GM08714 (cell line): ENCODE data around the gene BTBD2.

Source experiments
- H3K4me3 ChIP-seq: fragments of 200-500 bp; sonication (Bioruptor generic); 2 replicates; pipeline ENCODE4 v1.5.1; 2014; ENCODE audit warnings: mild to moderate bottlenecking, low read length, inconsistent platforms
- ZNF274 ChIP-seq: IDR thresholded peaks from 2 replicates; pipeline ENCODE4 v1.6.1; 2012; ENCODE audit warnings: mild to moderate bottlenecking, low read depth, low read length

Gene BTBD2

DNA sequence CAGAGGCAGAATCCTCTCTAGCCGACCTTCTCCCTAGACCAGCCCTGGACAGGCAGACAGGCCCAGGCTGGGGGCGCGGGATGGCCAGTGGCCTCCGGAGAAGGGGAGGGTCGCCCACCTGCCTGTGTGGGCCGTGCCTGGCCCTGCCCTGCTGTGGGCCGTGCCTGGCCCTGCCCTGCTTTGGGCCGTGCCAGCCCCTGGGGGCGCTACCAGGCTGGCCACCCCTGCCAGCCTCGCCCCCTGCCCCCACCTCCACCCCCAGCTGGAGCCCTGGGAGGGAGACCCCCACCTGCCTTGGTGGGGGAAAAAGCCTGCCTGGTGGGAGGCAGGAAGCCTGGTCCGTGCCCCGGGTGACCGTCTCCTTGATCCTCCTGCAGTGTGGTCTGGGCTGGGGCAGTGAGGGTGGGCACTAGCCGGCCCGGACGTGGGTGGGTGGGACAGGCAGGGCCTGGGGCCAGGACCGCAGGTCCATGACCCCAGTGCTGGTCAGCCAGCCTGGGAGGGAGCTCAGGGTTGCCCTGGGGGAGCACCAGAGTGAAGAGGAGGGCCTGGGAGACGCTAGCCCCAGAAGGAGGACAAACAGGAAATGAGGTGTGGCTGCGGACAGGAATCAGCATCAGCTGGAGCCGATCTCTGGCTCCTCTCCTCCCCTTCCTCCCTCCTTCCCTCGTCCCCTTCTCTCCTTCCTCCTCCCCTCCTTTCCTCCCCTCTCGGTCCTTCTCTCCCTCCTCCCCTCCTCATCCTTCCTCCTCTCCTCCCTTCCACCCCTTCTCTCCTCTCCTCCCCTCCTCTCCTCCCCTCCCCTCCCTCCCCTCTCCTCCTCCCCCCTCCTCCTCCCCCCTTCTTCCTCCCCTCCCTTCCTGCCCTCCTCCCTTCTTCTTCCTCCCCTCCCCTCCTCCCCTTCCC, 40.7 kb upstream of the BTBD2 start:
- TF ChIP-seq ZNF274, result no peak
- H3K4me3 ChIP-seq, result no peak overlapping the region; the same call in 1 of the 2 replicates

DNA sequence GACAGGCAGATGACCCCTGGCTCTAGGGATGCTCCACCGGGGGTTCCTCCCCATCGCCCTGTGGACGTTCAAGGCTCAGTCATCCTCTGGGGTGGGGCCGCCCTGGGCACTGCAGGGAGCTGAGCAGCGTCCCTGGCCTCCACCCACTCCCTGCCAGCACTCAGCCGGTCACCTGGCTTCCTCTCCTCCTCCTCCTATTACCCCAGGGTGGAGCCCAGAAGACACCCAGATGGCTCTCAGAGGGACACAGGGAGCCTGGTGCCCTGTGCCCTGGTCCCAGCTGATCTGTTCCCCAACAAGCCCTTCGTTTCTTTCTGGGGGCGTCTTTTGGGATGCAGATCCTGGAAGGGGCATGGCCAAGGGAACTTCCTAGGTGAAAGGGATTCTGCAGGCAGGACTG, 39.2 kb upstream of the BTBD2 start:
- H3K4me3 ChIP-seq, result no peak overlapping the region
- no peak for TF ChIP-seq ZNF274

DNA sequence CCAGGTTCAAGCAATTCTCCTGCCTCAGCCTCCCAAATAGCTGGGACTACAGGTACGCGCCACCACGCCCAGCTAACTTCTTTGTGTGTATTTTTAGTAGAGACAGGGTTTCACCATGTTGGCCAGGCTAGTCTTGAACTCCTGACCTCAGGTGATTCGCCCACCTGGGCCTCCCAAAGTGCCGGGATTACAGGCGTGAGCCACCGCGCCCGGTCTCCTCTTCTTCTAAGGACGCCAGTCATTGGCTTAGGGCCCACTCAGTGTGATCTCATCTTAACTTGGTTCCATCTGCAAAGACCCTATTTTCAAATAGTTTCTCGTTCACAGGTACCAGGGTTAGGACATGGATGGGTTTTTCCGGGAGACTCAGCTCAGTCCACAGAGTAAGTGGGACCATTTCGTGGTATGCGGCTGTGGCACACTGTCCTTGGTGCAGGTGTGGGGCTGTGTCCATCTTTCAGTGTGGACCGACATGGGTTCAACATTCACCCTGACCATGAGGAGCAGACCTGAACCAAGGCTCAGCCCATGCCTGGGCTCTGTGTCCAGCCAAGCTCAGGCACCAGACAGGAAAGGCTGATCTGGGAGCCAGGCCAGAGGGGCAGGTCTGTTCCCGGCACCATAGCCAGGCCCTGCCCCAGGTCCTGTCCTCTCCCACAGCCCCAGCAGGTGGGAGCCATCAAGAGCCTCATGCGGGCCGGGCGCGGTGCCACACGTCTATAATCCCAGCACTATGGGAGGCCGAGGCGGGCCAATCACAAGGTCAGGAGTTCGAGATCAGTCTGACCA, 38.3 kb upstream of the BTBD2 start:
- no peak for TF ChIP-seq ZNF274
- no peak overlapping the region for H3K4me3 ChIP-seq

DNA sequence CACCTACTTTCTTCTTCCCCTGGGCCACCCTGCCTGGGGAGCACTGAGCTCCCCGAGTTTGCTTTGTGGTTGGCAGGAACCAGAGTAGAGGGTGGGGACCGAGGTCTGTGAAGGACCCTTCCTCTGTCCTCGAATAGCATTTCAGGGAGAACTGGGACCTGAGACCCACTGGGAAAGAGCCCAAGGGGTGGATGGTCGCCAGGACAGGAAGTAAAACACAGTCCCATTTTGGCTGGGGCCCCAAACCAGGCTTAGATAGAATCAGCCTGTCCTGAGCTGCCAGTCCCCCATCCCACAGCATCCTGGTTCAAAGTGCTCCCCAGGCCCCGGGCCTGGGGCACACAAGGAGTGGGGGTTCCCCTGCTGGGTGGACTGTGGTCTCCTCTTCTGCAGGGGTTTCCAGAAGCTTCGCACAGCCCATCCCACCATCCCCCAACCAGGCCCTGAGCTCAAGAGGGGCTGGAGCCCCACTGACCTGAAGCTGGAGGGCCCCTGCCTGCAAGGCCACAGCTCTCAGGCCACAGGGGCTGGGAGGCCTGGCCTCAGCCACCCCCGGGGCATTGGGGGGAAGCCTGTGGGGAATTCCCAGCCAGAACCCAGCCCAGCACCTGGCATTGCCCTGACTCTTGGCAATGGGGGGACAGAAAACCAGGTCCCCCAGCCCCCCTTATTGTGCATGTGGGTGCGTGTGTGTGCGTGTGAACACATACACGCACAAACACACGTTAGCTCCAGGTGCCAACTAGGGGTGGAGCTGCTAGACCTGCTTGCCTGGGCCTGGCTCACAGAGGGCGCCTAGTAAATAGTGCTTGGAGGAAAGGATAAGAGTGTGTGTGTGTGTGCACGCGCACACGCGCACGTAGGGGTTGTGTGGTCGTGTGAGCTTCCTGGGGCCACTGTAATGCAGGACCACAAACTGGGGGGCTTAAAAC, 36.5 kb upstream of the BTBD2 start:
- no peak for TF ChIP-seq ZNF274
- H3K4me3 ChIP-seq, result peak overlapping the region; percentile 32; the same call in 1 of the 2 replicates

DNA sequence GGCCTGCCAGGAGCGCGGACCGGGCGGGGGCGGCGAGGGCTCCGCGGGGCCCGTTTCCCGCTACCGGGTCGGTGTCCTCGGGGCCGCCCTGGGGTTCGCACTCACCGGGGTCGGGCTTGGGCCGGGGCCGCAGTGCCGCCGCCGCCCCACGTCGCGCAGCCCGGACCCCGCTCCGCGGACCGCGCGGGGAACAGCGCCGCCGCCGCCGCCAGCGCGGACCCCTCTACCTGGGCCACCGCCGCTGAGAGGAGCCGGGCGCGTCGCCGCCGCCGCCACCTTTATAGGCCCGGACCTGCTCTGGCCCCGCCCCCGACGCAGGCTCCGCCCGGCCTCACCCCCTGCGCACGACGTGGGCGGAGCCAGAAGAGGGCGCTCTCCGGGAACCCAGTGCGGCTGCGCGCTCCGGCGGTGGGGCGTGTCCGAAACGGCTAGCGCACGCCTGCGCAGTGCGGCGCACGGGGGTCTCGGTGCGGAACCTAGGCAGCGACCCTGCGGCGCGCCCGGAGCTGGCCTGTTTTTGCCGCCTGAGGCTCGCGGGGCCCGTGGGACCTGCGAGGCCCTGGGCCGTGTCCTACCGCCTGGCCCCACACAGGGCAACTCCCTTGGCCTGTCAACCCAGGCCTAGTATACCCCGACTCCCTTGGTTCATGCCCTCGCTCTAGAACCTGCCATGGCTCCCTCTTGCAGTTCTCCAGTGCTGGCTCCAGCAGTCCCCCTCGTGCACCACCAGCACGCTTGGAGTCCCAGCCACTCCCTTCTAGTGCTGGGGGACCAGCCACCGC, 35.7 kb upstream of the BTBD2 start, which contains the start of gene MKNK2:
TSS of gene MKNK2 (minus strand) at position 254 of the 782 bp plus-strand sequence. CDS start 393 bp downstream, outside the sequence.
- peak within 1 kb of the TSS; percentile 82 for H3K4me3 ChIP-seq

DNA sequence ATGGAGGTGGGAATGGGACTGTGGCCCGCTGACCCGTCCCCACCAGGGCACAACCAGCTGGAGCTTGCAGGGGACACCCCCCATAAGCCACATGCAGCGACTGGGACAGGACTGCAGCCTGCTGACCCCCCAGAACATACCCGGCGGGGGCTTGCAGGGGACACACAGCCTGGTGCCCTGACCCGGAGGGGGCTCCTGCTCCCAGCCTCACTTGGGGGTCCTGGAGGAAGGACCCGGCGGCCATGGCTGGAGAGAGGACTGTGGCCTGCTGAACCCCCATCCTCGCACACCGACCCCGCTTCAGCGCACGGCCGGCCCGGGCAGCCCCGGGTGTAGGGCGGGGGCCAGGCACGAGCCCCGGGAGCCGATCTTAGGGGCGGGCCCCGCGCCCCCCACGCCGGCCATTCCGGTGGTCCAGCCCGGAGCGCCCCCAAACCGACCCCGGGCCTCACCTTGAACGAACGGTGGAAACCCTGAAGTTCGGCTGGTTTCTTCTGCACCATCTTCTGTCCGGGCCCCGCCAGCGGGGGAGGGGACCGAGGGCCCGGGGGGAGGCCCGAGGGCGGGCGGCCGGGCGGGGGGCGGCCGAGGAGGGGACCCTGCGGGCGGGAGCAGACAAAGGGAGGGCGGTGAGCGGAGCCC, 35.0 kb upstream of the BTBD2 start:
- no peak for TF ChIP-seq ZNF274
- peak overlapping the region; percentile 82 for H3K4me3 ChIP-seq

More for the DNA sequence above, 35.7 kb upstream of the BTBD2 start, which contains the start of gene MKNK2:
- no peak for TF ChIP-seq ZNF274

DNA sequence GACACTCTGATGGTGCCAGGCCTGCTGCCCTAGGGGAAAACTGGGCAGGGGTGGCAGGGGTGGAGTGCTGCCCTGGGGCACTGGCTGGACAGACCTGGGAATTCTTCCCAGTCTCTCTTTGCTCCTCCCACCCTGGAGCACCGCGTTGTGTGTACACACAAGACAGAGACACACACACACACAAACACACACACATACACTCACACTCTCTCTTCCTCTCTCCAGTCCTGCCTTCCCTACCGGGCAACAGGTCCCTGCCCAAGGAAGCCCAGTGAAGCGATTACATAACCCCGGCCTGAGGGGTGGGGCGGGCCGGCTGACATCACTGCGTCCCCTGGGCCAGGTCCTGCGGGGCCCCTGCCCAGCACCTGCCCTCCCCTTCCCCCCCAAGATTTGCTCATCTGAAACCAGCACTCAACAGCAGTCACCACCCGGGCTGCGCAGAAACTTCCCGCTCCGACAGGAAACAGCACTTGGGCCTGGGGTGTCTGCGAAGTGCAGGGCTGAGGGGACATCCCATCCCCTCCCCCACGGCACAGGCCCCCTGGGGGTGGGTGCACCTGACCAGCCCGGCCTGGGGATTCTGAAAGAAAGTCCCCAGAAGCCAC, 34.3 kb upstream of the BTBD2 start:
- peak overlapping the region; percentile 82 for H3K4me3 ChIP-seq
- no peak for TF ChIP-seq ZNF274

DNA sequence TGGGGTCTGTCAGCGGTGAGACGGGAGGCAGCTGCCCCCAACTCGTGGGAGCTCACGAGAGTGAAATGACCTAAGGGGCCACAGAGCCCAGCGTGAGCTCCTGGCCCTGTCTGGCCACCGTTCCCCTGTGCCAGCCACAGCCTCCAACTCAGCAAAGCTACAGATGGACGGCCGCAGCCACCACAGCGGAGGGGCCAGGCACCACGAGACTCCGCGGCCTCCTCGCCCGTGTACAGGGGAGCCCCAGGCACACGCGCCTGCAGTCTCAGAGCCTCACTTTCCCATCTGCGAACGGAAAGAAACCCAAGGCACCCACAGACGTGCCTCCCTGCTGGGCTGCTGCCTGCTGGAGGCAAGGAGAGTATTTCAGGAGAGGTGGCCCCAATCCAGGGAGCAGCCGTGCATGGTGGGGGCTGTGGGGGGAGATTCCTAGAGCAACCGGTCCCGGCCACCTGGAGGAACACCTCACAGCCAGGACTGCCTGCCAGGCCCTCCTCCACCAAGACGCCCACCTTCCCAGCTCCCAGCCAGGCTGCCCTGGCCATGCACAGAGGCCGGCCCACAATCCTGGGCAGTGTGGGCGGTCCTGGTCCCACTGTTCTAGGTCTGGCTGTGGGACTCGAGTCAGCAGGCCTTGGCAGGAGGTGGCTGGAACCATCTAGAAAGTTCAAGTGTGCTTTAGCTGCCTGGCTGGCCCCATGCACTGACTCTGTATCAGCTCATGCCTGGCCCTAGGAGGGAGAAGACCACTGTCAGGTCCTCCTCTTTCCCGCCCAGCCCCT, 33.6 kb upstream of the BTBD2 start:
- H3K4me3 ChIP-seq, result peak overlapping the region; percentile 82
- no peak for TF ChIP-seq ZNF274

DNA sequence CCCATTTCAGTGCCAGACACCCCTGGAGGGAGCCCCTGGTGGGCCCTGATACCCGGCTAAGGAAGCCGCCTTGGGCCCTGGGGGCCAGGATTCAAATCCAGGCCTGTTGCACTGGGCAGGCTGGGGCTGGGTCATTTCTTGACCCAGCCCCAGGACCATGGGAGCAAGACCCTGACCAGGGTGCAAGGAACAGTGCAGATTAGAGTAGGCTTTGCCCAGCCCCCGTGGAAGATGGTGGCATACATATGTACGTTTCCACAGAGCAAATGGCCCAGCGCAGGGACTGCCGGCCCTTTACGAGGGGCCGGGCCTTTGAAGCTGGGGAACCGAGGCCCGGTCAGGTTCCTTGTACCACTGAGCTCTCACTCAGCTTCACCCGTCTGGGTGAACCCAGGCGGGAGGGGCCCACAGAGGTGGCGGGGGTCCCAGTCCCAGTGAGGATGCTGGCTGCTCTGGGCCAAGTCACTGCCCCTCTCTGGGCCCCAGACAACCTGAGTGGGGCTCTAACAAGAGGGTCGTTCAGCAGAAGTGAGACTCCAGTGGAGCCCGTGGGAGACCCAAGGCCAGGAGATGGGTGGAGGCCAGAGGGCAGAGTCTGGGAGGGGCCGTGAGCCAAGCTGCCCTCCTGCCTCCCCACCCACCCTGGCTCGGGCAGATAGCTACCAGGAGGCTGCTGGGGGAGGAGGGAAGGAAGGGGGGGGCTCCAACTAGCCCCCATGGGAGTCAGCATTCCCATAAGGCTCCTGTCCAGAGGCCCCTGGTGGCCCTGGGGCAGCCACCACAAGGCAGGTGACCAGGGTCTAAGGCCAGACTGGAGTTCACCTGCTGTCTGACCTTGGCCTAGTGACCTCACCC, 32.8 kb upstream of the BTBD2 start:
- no peak for TF ChIP-seq ZNF274
- peak overlapping the region; percentile 82; the same call in 1 of the 2 replicates for H3K4me3 ChIP-seq

DNA sequence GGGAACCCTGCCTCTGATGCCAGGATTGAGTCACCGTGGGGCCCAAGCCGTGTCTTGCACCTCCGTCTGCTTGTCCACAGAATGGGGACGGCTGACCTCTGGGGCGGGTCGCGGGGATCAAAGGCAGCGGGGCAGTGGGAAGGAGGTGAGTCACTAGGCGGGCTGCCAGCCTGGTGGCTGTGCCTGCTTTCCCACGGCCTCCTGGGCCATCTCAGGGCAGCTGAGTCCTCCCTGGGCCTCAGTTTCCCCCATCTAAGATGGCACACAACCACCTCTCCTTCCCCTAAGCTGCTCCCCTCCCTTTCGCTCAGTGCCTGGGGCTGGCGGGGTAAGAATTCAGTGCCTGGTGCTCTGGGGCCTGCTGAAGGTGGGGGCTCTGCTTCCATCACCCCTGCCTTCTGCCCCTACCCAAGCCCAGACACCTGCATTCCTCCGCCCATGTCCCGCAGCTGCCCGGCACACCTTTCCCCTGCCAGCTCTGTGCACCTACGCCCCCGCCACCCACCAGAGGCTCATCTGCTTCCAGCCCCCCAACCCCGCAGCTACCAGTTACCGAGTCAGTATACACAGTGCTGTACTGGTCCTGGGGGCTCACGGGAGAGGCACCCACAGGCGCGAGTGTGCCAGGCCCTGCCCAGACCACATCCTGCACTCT, 32.1 kb upstream of the BTBD2 start:
- no peak for TF ChIP-seq ZNF274

DNA sequence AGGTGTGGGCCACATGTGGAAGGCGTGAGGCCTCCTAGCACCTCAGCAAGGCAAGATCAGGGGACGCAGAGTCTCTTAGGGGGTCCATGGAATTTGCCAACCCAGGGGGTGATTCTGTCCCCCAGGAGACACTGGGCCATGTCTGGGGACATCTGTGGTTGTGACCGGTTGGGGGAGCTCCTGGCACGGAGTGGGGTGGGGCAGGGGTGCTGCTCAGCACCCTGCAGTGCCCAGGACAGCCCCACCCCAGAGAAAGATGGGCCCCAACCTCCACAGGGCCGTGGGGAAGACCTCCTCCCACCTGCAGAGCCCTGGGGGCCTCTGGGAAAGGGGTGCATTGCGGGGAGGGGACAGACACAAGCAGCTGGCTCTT, 31.5 kb upstream of the BTBD2 start:
- no peak for TF ChIP-seq ZNF274
- no peak overlapping the region for H3K4me3 ChIP-seq

More for the DNA sequence above, 32.1 kb upstream of the BTBD2 start:
- H3K4me3 ChIP-seq, result no peak overlapping the region
